GM21737 (cell line): ENCODE data around the gene RXRB.

Experiments
- ATAC-seq: cut with Tn5 transposase; IDR thresholded peaks from one replicate; pipeline ENCODE4 v1.9.1; 2021; ENCODE audit warnings: mild to moderate bottlenecking, moderate library complexity; ENCODE audit not compliant: unreplicated experiment

RXRB gene

DNA sequence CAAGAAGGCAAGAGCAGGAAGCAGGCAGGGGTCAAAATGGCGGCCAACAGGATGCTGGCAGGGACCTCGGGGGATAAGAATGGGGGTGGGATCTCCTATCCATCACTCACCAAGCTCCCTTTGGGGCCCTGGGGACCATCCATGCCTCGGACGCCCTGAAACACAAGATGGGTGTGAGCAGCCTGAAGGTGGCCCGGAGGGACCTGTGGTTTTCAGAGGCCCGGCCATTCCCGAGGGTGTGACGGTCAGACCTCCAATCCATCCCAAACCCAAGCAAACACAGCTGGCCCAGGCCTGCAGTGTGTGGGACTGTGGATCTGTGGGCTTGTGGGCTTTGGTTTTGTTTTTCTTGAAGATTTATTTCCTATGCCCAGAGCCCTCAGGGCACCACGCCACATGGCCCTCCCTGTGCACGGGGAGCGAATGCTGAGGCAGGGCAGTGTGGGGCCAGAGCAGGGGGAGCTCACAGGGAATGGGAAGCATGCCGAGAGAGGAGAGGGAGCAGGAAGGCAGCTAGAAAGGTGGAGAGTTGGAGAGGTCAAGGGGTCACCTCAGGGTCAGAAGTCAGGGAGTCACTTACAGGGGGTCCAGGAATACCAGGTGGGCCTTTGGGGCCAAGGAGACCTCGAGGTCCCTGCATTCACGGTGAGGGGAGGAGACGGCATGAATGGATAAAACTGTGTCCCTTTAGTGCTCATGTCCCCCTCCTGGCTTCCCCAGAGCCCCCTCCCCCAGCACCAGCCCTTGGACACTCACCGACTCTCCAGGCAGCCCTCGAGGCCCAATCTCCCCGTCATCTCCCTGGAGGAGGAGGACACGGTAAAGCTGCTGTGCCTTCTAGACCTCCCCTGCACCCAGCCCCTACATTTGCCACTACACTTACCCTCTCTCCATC lies 22.7 kb downstream of the RXRB start:
- ATAC-seq: no peak

GRCh38 chr6:33176906-33177305 lies 23.6 kb downstream of the RXRB start:
- ATAC-seq: no peak

DNA sequence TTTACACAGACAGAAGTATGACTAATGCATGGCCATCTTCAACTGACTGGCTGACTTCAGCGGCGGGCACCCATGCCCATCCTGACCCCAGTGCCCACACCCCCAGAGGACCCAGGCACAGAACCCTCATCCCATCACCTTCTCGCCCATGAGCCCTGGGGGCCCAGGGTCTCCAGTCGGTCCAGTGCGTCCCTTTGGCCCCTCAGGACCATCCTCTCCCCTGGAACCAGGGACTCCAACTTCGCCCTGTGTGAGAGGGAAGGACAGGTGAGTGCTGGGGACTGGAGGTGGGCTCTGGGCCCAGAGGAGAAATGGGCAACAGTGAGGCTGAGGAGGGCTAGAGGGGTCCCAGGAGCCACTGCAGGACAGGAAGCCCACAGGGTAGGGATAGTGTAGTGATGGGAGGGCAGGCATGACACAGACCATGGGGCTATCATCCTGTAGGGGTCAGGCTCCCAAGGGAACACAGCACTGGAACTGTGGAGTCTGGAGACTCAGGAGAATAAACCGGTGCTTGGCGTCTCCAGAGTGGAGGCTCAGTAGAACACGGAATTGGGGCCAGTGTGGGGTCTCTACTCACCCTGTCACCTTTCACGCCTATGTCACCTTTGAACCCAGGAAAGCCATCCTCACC lies 24.9 kb downstream of the RXRB start:
- ATAC-seq: no peak

GRCh38 chr6:33174784-33175183 lies 25.7 kb downstream of the RXRB start:
- ATAC-seq: no peak

DNA sequence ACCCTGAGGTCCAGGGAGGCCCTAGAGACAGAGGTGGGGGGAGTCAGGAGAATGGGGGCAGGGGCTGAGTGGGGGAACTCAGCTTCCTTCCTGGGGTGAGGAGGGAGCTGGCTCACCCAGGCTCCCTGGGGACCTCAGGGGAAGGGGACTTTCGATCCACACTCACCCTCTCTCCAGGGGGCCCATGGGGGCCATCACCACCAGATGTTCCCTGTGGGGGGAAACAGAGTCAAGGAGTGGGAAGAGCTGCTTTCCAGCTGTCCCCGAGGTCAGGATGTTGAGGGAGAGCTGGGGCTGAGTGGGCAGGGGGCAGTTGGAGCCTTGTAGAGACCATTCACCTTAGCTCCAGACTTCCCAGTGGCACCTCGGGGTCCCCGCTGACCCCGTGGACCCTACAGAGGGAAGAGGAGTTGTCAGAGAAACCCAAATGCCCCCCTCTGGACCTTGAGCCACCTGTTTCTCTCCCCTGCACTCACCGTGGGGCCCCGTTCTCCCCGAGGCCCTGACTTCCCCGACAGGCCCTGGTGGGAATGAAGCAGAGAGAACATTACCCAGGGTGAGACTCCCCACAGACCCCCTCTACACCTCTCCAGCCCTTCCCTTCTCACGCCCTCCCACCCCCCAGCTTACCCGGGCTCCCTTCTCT lies 26.8 kb downstream of the RXRB start:
- ATAC-seq: no peak

- ATAC-seq: no peak
These were observed 27.6 kb downstream of the RXRB start for GRCh38 chr6:33172688-33173534.

DNA sequence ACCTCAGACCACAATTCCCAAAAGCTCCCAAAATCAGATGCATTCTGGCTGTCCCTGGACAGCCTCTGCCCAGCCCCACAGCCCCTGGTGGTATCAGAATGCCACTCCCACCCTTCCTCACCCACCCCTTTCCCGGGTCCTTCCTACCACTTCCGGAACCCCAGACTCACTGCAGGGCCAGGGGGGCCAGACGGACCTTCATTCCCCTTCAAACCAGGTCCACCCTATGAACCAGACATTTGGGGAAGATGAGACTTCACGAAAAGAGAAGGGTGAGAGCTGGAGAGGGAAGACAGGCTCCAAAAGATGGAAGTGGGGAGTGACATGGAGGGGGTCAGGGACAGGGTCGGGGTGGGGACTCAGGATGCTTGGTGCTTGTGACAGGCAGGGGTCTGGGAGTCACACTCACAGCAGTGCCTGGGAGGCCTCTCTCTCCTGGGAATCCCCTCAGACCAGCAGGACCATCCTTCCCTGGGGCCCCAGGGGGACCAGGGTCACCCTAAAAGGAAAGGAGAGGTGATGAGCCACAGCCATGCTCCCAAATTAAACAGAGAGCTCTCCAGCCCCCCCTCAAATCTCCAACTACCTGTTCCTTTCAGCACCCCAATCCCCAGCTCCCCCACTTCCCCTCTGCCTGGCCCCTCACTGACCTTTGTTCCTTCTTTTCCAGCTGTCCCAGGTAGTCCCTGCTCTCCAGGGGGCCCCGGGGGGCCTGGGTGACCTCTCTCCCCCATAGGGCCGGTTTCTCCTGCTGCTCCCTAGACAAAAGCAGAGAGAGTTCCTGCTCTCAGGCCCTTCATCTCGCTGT lies 28.4 kb downstream of the RXRB start:
- ATAC-seq: no peak

DNA sequence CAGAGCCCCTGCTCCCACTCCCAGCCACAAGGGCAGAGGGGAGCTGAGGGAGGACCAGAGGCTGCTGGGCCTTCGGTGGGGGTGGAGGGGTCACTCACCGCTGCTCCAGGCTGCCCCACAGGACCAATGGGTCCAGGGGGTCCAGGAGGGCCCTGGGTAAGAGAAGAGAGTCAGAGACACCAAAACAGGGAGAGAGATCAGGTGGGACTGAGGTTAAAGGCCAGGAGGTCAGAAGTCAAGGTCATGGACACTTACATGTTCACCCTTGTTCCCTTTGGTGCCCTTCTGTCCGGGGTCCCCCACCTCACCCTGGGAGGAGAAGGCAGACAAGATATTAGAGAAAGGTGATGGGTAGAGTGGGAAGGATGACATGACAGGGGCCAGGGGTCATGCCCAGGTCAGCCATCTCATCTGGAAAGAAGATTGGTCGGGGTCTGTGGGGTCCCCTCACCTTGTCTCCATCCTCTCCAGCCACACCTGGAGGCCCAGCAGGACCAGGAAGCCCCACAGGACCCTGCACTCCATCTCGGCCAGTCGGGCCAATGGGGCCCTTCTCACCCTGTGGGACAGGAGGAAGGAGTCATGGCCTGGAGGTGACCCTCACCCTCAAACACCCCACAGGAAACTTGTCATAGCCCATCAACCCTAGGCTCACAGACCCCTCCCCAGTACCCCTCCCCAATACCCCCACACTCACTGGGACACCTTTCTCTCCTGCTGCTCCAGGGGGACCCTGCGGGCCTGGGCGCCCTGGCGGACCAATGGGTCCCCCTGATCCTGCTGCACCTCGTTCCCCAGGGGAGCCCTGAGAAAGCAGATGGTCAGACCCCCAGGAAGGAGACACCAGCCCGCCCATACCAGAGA lies 29.2 kb downstream of the RXRB start:
- ATAC-seq: no peak

DNA sequence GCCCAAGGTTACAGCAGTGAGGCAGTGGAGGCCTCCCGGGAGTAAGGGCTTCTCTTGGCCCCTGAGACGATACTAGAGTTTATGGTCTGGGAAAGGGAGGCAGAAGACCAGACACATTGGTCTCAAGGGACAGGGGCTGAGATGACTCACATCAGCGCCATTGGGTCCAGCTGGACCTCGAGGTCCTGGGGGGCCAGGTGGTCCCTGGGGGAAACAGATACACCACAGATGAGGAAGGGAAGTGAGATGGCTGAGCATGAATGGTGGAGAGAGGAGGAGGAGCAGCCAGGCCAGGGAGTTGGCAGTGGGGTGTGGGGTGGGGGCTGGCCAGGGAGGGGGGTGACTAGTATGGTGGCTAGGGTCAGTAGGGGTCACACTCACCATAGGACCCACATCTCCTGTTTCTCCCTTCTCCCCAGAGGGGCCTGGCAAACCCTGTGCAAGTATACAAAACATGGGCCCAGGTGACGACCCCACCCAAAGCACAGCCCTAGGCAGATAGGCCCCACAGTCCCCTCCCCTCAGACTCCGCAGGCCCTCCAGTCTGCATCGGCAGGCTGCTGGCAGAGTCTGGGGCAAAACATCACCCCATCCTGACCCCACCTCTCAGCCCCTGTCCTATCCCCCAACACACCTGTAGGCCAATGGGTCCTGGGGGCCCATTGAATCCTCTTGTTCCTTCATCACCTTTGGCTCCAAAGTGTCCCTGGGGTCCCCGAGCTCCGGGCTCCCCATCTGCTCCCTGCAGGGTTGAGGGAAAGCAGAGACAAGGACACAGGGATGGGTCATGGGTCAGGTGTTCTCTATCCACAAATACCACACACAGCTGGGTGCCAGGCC lies 30.1 kb downstream of the RXRB start:
- ATAC-seq: no peak

- ATAC-seq: no peak
These were observed 30.9 kb downstream of the RXRB start for GRCh38 chr6:33169291-33170175.

DNA sequence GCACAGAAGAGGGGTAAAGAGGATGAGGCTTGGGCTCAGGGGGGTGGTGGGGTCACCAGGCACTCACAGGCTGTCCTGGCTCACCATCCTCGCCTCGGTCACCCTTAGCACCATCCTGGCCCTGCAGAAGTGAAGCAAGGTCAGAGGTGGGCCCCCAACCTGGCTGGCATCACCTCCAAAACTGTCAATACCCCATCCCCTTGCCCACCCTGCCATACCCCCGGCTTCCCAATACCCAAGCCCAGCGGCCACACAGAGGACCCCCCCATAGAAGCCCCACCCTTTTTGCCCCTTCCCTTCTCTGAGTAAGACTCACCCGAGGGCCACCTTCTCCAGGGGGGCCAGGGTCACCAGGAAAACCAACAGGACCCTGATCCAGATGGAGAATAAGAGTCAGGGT lies 31.8 kb downstream of the RXRB start:
- no peak for ATAC-seq

- ATAC-seq: no peak
These were observed 32.2 kb downstream of the RXRB start for GRCh38 chr6:33168284-33168601.

GRCh38 chr6:33167374-33168283 lies 32.8 kb downstream of the RXRB start:
- ATAC-seq: no peak

DNA sequence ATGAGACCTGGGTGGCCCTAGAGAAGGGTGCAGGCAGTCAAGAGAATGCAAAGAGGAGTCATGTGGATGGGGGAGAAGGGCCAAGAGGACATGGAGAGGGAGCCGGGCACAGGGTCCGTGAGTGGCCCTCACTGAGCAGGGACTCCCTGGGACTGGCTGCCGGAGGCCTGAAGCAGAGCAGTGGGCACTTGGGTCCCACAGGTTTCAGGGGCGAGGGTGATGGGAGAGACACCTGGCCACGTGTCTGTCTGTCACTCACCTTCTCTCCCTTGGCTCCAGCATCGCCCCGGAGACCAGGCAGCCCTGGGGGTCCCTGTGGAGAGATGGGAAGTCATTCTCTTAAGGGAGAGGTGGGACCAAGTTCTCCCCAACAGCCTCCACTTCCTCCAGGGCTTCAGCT lies 33.7 kb downstream of the RXRB start:
- ATAC-seq: no peak

- no peak for ATAC-seq
These were observed 34.1 kb downstream of the RXRB start for GRCh38 chr6:33166363-33166762.

DNA sequence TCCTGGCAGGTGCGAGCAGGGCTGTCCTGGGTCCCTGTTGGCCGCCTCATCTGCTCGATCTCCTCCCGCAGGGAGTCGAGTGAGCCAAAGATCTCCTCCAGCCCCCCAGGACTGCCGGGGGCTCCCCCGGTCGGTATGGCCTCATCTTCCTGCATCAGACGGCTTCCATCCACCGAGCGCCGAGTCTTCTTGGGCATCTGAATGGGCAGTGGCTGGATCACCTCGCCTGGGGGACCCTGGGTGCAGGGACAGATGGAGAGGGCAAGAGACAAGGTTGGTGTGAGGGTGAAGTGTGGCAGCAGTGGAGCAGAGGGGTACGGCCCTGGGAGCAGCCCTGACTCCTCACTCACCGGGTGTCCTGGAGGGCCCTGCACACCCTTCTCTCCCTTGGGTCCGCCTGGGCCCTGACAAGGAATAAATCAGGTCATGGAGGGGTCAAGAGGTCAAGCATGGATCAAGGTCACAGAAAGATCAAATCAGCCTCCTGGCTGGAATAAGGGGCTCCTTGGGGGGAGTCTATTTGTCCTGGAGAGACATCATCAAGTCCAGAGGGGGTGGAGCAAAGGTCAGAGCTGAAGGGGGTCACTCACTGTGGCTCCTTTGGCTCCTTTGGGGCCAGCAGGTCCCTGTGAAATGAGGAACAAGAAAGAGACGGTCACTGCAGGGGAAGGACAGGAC lies 34.7 kb downstream of the RXRB start:
- no peak for ATAC-seq
